GM19455 (cell line): ENCODE measurements around the gene ANKUB1.

Experiments used
- ATAC-seq: cut with Tn5 transposase; IDR thresholded peaks from one replicate; pipeline ENCODE4 v1.9.1; 2021; ENCODE audit not compliant: unreplicated experiment

Gene ANKUB1

DNA sequence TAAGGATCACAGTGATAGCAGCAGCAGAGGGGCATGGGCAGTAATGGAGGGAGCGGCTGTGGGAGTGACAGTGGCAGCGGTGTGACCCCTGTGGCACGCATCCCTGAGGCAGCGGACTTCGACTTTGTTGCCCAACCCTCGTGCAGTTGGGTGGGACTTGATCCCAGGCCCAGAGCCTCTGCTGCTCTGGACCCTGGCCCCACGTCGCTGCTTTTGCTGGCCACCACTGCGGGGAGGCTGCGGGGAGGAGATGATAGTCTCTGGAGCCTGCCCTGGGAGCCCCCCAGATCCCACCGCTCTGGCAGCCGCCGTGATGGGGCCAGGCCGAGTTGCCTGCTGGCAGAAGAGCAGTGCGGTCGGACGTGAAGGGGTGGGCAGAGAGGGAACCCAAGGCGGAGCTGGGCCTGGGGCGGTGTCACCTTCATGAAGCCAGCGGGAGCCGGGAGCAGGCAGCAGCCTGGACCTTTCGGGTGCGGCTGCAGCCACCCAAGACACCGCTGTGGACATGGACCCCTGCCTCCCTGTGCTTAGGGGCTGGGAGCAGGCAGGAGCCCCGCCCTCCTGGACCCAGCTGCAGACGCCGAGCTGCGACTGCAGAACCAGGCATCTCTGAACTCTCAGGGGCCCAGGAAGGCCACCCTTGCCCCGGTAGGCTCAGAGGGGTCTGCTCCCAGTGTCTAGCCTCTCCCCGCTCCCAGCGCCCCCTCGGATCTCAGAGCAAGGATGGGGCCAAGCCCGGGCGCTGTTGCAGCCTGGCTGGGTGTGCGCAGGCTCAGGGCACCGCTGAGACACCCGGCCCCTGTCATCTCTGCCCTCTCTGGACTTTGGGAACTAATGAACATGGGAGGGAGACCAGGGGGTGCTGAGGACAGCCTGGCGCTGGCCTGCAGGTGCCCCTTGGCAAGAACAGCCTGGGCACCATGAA is 78.4 kb downstream of the ANKUB1 start:
- no peak for ATAC-seq
